Kidney glomerular epithelial cell (primary cell): ENCODE measurements around the gene RPL9.
"Not testable (repeated sequence)": the region's sequence is repeated elsewhere in the genome, so short reads cannot be mapped to it uniquely, and the experiment has no call there.

ENCODE experiments used
- DNase-seq: peaks from one replicate; lab custom pipeline; 2025; lab: John Stamatoyannopoulos, UW

Gene RPL9

DNA sequence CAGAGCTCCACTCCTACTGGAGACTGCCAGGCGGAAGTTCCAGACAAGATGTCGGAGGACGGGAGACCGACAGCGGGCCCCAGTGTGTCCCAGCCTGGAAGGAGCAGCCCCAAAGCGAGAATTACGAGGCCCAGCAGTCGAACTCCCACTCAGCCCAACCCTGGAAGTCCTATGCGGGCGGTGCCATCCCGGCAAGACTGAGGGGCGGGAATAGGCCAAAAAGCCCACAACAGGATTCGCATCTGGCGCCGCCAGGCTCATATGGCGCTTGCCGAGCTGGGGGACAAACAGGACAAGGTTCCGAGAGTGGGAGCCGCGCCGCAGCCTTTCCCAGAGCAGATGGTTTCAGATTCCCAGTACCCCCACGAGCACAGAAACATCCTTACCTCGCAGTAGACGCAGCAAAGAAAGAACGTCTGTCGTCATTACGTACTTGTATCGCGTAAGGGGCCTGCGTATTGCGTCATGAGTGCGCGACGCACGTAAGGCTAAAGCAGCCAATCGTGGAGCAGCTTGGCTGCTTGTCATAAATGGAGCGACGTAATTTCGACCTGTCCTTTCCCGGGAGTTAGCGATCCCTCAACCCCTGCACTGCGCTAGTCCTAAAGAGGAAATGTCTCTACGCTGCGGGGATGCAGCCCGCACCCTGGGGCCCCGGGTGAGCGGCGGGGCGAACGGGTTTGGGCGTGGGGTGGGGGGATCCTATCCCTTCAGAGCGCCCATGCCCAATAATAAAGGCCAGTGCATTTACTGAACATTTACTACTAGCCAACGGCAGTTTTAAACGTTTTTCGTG lies at the start of gene RPL9, which contains the start of gene LIAS:
TSS of gene RPL9 (minus strand) at position 418 of the 796 bp plus-strand sequence. CDS start 483 bp downstream, outside the sequence.
TSS of gene LIAS (plus strand) at position 552 of the 796 bp plus-strand sequence. CDS start at position 614, 62 bp downstream.
- DNase-seq: peak; percentile 96

GRCh38 chr4:39505581-39505980 lies 46.9 kb upstream of the RPL9 start:
- DNase-seq: no peak

- DNase-seq: no peak
These were observed 45.8 kb upstream of the RPL9 start for GRCh38 chr4:39504538-39504937.

- DNase-seq: not testable (repeated sequence)
These were observed 43.9 kb upstream of the RPL9 start for GRCh38 chr4:39502664-39503035.

DNA sequence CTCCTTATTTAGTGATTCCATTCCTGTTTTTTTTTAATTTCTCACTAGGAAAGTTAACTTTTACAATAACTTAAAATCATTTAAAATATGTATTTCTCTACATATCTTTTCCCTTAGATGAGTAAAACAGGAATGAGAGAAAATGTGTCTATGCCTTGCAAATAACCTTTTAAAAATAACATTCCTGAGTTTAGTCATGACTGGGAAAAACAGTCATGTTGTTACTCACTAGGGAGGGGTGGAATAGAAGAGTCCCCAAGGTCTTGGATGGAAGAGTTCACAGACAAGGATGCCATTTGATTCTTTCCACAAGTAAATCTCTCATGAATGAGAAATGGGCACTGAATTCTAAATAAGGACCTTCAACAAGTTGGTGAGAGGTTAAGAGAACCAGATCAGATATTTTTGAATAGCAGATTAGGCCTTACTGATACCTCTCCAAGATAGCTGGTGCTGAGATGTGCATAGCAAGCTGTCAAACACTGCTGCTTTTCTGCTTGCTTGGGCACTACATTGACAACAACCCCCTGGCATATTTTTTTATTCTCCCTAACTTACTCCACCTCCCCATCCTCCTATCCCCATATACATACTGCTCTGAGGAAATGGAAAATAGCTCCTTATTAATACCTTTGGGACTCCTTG lies 43.4 kb upstream of the RPL9 start:
- peak; percentile 85 for DNase-seq

DNA sequence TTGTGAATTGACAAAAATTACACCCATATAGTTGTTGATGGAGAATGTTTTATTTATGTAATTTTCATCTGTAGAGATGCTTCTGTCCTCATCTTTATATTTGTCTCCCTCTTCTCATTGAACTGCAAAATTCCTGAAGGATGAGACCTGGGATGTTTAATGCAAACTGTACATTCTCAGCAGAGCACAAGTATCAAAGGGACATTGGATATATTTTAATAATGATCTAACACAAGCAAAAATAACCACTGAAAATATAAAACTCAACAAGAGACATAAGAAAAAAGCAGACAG lies 40.0 kb upstream of the RPL9 start:
- DNase-seq: no peak

- DNase-seq: no peak
These were observed 39.4 kb upstream of the RPL9 start for GRCh38 chr4:39497909-39498726.

DNA sequence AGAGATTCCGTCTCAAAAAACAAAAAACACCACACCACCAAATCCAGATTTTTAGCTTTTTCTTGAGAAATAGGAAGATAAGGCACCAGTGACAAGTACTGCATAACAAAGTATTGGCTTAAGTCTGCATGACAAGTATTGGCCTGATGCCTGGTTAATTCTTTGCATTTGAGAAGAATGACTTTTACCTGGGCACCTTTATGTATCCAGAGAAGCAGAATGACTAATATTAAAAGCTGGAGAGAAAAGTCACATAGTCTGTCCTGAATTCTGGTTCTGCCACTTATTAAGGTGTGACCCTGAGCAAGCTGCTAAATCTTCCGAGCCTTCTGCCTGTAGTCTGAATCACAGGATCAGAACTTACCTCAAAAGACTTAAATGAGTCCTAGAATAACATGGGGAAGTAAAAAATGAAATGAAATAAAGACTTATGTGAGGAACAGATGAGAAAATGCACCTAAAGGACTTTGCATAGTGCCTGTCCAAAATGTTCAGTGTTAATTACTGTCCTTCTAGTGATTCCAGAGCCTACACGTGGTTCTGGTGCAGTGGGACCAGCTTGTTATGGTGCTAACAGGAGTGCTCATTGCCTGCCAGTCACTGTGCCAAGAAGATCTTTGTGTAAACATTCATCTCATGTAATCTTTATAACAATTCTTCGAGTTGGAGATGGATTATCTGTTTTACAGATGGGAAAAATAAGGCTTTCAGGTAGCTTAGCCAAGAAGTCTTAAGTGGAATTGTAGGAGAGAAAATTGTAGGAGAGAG lies 36.9 kb upstream of the RPL9 start:
- DNase-seq: no peak

DNA sequence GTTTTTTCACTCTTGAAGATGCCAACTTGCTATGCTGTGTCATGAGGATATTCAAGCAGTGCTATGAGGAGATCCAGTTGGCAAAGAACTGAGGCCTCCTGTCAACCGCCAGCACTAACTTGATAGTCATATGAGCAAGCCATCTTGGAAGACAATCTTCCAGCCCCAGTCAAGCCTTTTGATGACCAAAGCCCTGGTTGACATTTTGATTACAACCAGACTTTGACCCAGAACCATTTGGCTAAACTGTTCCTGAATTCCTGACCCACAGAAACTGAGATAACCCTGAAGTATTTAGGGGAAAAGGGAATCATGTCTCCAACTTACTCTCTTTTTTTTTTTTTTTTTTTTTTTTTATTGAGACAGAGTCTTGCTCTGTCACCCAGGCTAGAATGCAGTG lies 35.6 kb upstream of the RPL9 start:
- no peak for DNase-seq

DNA sequence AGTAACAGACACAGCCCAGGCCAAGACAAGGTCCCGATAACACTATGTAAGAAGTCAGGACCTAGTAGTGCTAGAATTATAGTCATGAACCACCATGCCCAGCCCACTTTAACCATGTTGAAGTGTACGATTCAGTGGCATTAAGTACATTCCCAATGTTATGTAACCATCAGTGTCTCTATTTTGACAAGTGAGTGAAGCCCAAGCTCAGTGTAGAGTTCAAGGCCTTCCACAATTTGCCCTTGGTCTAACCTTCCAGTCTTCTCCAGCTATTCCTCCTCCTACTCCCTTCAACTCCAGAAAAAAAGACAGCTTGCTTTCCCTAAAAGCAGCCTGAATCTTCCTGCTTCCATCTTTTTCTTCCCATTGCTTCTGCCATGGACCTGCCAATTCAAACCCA lies 31.6 kb upstream of the RPL9 start:
- DNase-seq: no peak

DNA sequence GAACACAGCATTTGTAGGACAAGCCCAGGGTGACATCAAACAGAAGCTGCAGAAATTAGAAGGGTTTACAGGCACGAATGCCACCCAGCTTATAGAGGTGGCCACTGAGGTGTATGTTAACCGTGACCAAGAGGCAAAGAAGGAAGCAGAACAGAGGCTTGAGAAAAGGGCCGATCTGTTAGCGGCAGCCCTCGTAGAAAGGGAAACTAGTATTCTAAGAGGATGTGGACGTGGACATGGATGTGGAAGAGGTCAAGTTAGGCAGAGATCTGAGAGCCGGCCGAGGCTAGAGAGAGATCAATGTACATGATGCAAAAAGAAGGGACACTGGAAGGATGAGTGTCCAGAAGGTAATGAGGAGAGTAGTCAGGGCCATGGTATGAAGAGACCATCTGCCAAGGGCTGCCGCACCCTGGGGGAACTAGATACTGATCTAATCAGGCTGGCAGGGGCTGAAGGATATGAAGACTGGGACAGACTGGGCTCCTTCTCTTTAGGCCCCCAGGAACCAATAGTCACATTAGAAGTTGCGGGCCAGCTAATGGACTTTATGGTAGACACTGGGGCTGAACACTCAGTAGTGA lies 27.6 kb upstream of the RPL9 start:
- no peak for DNase-seq

- DNase-seq: no peak
These were observed 26.0 kb upstream of the RPL9 start for GRCh38 chr4:39484582-39485272.

DNA sequence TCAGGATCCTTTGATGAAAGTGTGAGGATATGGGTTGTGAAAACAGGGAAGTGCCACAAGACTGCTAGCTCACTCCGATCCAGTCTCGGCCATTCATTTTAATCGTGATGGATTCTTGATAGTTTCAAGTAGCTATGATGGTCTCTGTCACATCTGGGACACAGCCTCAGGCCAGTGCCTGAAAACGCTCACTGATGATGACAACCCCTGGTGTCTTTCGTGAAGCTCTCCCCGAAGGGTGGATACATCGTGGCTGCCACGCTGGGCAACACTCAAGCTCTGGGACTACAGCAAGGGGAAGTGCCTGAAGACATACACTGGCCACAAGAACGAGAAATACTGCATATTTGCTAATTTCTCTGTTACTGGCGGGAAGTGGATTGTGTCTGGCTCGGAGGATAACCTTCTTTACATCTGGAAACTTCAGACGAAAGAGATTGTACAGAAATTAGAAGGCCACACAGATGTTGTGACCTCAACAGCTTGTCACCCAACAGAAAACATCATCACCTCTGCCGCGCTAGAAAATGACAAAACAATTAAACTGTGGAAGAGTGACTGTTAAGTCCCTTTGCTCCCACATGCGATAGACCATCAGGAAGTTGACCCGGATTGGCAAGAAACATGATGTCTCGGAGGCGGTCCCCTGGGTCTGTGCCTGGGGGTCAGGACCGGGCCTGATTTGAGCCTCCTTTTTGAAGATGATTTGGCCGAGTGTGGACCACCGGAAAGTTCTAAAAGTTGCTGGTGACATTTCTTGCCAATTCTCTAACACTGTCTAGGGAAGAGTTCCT lies 22.4 kb upstream of the RPL9 start:
- no peak for DNase-seq

- no peak for DNase-seq
These were observed 21.5 kb upstream of the RPL9 start for GRCh38 chr4:39480251-39480650.

GRCh38 chr4:39476187-39476895 lies 17.6 kb upstream of the RPL9 start:
- no peak for DNase-seq

DNA sequence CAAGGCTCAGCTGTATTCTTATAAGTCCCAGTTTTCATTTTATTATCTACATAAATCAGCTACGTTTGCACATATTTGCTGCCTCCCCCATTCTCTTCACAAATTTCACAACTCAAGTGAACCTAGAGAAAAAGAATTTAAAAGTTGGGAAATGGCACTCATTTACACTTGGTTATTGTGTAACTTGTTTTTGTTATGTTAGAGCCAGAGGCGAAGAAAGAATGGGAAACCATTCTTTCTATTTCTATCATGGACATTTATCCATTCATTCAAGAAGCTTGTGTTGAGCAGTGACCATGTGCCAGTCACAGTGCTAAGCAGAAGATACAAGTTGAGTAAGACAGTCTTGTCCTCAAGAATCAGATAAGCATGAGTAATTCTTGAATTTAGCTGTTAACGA lies 13.7 kb upstream of the RPL9 start:
- no peak for DNase-seq

DNA sequence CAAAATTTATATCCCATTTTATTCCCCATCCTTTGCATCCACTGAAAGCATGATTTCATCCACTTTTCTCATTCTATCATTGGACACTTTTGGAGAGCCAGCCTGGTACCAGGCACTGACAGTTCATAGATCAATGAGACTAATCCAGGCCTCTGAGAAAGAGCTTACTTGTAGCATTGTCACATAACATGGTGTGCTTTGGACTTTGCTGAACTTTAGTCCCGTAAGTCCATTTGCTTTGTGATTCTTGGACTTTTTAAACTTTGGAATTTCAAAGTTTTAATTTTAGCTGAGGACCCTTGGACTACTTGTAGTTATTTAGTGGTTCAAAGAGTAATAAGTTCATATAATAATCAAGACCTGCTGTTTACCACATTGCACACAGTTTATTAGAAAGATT lies 11.7 kb upstream of the RPL9 start:
- DNase-seq: no peak

GRCh38 chr4:39469429-39470077 lies 10.8 kb upstream of the RPL9 start:
- DNase-seq: peak; percentile 83

DNA sequence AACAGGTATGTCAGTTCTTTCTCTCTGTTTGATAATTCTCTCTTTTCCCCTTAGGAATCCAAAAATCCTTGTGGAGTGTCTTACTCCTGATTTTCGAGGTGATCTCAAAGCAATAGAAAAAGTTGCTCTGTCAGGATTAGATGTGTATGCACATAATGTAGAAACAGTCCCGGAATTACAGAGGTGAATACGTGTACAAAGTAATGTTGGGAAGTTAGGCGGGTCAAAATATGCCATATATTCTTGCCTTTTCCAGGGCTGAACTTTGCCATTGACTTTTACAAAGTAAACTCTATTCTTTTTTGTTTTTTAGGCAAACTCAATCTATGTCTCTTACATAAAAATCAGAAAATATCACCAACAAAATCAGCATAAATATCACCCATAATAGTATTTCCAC lies 8.7 kb upstream of the RPL9 start:
- no peak for DNase-seq
